Measurements from ENCODE around the gene GPATCH8. TPM values are rescaled to one million over a fixed set of nuclear protein-coding genes. Genes with fewer than 3 reads are reported as not detected.

The GPATCH8 gene
- 10 to 100 TPM; 31.5 to 31.7 TPM for total RNA-seq

DNA sequence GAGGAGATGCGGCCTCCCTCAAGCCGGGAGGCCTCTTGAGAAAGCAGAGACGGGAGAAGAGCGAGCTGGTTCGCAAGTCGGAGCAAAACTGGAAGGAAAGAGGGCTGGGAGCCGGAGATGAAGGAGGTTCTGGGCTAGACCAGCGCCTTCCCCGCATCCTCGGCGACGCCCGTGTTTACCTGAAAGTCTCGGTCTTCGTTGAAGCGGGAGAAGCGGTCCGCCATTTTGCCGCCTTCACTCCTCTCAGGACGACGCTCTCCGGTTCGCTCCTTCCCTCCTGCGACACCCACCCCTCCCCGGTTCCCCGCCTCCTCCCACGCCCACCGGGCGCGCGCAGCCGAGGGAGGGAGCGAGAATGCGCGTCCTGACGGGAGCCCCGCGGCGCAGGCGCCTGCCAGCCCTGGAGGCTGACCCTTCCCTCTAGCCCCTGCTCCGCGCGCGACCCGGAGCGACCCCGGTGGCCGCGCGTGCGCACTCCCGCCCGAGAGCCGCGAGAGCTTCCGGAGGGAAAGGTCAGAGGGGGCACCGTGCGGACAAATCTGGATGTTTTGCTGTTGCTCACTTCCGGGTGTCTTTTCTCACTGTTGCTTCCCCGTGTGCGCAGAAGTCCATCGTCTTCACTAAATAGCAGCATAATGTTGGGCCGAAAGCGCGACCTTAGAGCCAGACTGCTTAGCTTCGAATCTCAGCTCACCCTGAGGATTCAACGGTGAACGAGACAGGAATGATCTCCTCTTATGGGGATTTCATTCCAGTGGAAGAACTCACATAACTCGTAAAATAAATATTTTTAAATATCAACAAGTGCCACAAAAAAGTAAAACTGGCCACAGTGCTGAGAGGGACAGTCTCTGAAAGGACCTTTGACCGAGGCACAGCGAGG is at the start of gene GPATCH8:
Gene GPATCH8 (minus strand): TSS at position 260 of the 883 bp plus-strand sequence. CDS start 36 bp downstream, at position 224.
- peak within 1 kb of the TSS; percentile 93 for H3K27ac Mint-ChIP-seq
- H3K4me3 Mint-ChIP-seq: peak within 1 kb of the TSS; percentile 97
- peak; percentile 95 for DNase-seq
- no peaks in the 10 kb centered on the region for H3K9me3 Mint-ChIP-seq
- peaks cover 12% of the 10 kb centered on the region for H3K36me3 Mint-ChIP-seq (ENCODE audit: low read depth)
- peaks cover 32% of the 10 kb centered on the region for H3K4me1 Mint-ChIP-seq (ENCODE audit: low read depth)
- CTCF ChIA-PET: interaction anchor here (1.1 kb wide), 1 partner anchor 30 kb away, joined by 3 read pairs; no protein-coding TSS in a partner anchor
- H3K27me3 Mint-ChIP-seq (ENCODE audit: low read depth): no peaks in the 10 kb centered on the region
- intact Hi-C loops (cut with micrococcal nuclease): loop anchor here (2.0 to 5.0 kb wide), 4 partner anchors 66 to 395 kb away; partner anchors contain the start of genes EFTUD2 and UBTF

DNA sequence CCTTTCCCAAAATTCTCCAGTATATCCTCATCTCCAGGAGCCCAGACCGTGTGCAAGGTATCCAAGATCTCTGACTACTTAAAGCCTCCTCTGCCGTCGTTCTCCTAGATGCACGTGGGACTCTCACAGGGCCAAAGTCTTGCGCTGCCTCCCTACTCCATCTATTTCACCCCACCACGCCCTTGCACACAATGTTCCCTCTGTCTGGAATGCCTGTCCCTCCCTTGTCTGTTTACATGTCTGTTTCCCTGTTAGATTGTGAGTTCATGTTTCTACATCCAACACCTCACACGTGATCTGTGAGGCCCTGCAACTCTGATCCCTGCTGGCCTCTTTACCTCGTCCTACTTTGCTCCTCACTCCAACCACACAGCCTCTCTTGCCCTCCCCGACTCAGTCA is 49.2 kb upstream of the GPATCH8 start:
- Mint-ChIP-seq H3K27ac (no peak overlapping the region), H3K4me3 (no peak overlapping the region), H3K36me3 (ENCODE audit: low read depth) (no peaks in the 10 kb centered on the region), H3K9me3 (no peaks in the 10 kb centered on the region), H3K4me1 (ENCODE audit: low read depth) (peaks cover 9% of the 10 kb centered on the region), H3K27me3 (ENCODE audit: low read depth) (peaks cover 29% of the 10 kb centered on the region)
- intact Hi-C loops (cut with micrococcal nuclease): no loop called here
- DNase-seq: no peak
- CTCF ChIA-PET: interaction anchor here (1.1 kb wide), 1 partner anchor 19 kb away, joined by 4 read pairs; no protein-coding TSS in a partner anchor

DNA sequence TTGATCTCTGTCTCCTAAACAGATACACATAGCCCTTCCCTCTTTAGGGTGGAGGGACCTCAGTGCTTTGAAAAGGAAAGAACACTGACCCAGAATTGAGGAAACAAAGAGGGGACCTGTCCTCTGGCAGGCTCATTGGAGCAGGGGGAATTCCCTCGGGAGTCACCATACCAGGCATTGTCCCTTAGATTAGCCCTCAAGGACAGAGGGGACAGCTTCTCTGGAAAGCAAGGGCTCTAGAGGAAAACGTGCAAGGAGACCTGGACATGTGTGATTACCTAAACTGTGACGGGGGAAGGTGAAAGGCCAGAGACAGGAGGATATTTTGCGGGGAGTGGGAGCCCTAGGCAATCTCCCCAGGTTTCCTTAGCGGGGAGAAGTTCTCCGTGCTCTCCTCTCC is 46.5 kb upstream of the GPATCH8 start:
- no peaks in the 10 kb centered on the region for H3K9me3 Mint-ChIP-seq
- no peak overlapping the region for H3K27ac Mint-ChIP-seq
- DNase-seq: no peak
- H3K36me3 Mint-ChIP-seq (ENCODE audit: low read depth): no peaks in the 10 kb centered on the region
- no peak overlapping the region for H3K4me3 Mint-ChIP-seq
- H3K27me3 Mint-ChIP-seq (ENCODE audit: low read depth): peaks cover 19% of the 10 kb centered on the region
- CTCF ChIA-PET: interaction anchor here (0.6 kb wide), 1 partner anchor 447 kb away, joined by 4 read pairs; no protein-coding TSS in a partner anchor
- no peaks in the 10 kb centered on the region for H3K4me1 Mint-ChIP-seq (ENCODE audit: low read depth)
- intact Hi-C loops (cut with micrococcal nuclease): no loop called here

DNA sequence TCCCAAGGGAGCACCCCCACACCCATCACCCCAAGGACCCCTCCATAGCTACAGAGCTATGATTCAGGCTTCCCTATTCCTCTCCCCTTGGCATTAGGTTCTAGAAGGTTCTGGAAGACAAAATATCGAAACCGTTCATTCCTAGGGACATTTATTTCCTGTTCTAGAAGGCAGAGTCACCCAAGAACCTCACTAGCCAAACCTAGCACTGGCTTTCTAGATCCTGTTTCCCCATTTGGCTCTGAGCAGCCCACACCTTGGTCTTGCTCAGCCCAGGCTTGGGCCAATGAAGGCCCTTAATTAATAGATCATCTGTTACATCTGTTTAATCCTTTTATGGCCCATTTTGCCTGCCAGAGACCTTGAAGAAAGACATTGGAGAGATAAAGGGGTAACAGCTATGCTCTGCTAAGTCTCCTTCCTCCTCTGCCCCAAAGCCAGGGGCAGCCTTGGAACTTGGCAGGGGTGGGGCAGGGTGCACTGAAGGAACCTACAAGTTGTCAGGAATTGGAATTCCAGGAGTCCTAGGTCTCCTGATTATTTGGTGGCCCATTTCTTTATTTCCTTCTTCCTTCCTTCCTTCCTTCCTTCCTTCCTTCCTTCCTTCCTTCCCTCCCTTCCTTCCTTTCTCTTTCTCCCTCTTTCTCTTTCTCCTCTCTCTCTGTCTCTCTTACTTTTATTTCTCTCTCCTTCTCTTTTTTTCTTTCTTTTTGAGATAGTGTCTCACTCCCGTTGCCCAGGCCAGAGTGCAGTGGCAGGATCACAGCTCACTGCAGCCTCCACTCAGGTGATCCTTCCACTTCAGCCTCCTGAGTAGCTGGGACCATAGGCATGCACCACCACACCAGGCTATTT is 45.4 kb upstream of the GPATCH8 start:
- H3K27me3 Mint-ChIP-seq (ENCODE audit: low read depth): peaks cover 19% of the 10 kb centered on the region
- intact Hi-C loops (cut with micrococcal nuclease): no loop called here

DNA sequence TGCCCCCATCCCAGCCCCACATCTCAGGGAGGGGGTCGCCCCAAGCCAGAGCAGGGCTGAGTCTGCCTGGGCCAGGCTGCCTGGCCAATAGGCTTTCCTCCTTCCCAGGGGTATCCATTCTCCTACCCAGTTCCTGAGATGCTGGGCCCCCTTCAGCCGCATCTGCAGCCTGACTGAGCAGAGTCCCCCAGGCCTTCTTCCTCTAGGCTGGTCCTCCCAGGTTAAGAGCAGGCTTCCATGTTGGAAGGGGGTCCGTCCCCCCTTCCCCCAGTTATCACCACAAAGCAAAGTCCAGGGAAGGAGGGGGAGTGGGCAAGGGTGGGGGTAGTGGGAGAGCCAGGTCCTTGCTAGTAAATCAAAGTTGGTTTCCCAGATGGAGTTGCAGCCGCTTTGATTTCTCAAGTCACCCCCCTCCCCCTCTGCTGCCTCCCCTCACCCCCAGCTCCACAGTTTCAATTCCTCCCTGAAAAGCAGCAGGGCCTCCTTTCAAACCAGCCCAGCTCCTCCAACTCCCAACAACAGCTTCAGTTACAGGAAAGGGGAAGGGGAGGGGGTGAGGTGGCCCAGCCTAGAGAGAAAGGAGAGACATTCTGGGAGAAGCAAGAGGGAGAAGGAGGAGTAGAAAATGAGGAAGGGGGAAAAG is 44.5 kb upstream of the GPATCH8 start:
- Mint-ChIP-seq H3K27me3 (ENCODE audit: low read depth) (peaks cover 19% of the 10 kb centered on the region), H3K36me3 (ENCODE audit: low read depth) (no peaks in the 10 kb centered on the region), H3K9me3 (no peaks in the 10 kb centered on the region), H3K27ac (no peak overlapping the region), H3K4me1 (ENCODE audit: low read depth) (no peaks in the 10 kb centered on the region), H3K4me3 (no peak overlapping the region)
- CTCF ChIA-PET: interaction anchor here (0.7 to 1.1 kb wide), 2 partner anchors 14 to 1305 kb away, joined by 3 read pairs; no protein-coding TSS in a partner anchor
- DNase-seq: no peak
- intact Hi-C loops (cut with micrococcal nuclease): no loop called here

More for the DNA sequence above, 45.4 kb upstream of the GPATCH8 start:
- DNase-seq: no peak
- H3K4me1 Mint-ChIP-seq (ENCODE audit: low read depth): no peaks in the 10 kb centered on the region
- H3K4me3 Mint-ChIP-seq: no peak overlapping the region
- H3K27ac Mint-ChIP-seq: no peak overlapping the region
- H3K9me3 Mint-ChIP-seq: no peaks in the 10 kb centered on the region
- H3K36me3 Mint-ChIP-seq (ENCODE audit: low read depth): no peaks in the 10 kb centered on the region
- CTCF ChIA-PET: interaction anchor here (0.7 to 1.1 kb wide), 2 partner anchors 15 to 1304 kb away, joined by 3 read pairs; no protein-coding TSS in a partner anchor

DNA sequence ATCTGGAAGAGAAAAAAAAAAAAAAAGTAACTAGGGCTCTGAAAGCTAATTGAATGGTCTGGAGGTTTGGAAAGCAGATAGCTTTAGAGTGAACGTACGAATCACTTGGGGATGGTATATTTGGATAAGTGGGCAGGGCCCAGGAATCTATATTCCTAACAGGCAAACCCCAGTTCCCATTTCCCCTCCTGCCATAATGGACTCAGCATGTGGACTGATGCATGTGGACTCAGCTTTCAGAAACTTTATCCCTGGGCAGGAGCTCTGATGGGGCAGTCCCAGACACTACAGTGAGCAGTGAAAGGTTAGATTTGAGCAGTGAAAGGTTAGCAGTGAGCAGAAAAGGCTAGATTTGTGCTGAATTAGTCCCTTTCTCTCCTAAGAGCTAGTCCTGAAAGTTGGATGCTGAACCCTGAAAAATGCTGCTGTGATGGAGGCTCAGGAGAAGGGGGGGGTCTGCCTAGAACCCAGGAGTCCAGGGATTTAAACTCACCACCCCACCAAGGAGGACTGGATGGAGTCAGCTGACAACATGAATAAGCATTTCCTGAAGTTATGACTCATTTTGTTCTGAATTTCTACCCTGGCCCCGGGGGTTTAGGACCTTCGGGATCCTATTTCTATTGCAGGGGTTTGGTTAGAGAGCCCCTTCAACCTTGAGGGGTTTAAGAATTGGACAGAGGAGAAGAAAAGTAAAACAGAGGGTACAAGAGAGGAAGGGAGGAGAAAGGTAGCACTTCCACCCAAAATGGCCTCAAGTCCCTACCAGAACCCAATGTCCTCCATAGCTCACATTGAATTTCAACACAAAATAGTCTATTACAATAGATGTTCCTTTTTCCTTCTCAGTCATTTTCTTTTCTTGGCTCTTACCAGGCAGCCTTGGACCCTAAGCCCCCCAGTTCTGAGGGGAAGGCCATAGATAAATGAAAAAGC is 43.7 kb upstream of the GPATCH8 start:
- H3K4me3 Mint-ChIP-seq: no peak overlapping the region
- CTCF ChIA-PET: interaction anchor here (0.7 to 1.5 kb wide), 3 partner anchors 14 to 338 kb away, joined by 3 to 9 read pairs (median 4); no protein-coding TSS in a partner anchor
- intact Hi-C loops (cut with micrococcal nuclease): no loop called here
- H3K4me1 Mint-ChIP-seq (ENCODE audit: low read depth): no peaks in the 10 kb centered on the region
- H3K27me3 Mint-ChIP-seq (ENCODE audit: low read depth): peaks cover 13% of the 10 kb centered on the region
- no peak overlapping the region for H3K27ac Mint-ChIP-seq
- DNase-seq: no peak
- H3K36me3 Mint-ChIP-seq (ENCODE audit: low read depth): no peaks in the 10 kb centered on the region
- no peaks in the 10 kb centered on the region for H3K9me3 Mint-ChIP-seq

DNA sequence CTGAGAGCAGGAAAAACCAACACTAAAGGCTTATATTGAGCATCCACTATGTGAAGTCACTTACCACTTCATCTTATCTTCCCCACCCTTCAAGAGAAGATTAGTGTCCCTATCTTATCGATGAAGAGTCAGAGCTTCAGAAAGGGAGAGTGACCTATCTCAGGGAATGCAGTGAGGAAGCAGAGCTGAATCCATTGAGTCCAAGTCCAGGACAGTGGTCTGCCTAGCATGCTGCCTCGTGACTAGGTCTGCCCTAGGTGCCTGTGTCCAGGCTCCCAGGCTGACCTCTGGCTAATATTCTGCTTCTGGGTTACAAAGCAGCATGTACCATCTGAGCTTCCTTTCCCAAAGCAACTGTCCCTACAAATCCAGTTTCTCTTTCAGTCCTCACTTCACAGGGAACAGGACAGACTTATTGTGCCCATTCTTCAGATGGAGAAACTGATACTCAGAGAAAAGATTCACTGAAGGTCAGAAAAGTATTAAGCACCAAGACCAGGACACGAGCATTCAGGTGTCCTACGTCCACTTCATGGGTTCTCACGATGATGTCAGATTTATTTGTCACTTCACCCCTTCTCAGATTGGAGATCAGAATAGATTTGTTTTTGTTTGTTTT is 40.8 kb upstream of the GPATCH8 start:
- Mint-ChIP-seq H3K36me3 (ENCODE audit: low read depth) (no peaks in the 10 kb centered on the region), H3K4me3 (no peak overlapping the region), H3K27me3 (ENCODE audit: low read depth) (peaks cover 18% of the 10 kb centered on the region), H3K27ac (no peak overlapping the region), H3K4me1 (ENCODE audit: low read depth) (no peaks in the 10 kb centered on the region), H3K9me3 (no peaks in the 10 kb centered on the region)
- no peak for DNase-seq
- CTCF ChIA-PET: interaction anchor here (1.9 kb wide), 1 partner anchor 10 kb away, joined by 9 read pairs; no protein-coding TSS in a partner anchor
- intact Hi-C loops (cut with micrococcal nuclease): no loop called here

DNA sequence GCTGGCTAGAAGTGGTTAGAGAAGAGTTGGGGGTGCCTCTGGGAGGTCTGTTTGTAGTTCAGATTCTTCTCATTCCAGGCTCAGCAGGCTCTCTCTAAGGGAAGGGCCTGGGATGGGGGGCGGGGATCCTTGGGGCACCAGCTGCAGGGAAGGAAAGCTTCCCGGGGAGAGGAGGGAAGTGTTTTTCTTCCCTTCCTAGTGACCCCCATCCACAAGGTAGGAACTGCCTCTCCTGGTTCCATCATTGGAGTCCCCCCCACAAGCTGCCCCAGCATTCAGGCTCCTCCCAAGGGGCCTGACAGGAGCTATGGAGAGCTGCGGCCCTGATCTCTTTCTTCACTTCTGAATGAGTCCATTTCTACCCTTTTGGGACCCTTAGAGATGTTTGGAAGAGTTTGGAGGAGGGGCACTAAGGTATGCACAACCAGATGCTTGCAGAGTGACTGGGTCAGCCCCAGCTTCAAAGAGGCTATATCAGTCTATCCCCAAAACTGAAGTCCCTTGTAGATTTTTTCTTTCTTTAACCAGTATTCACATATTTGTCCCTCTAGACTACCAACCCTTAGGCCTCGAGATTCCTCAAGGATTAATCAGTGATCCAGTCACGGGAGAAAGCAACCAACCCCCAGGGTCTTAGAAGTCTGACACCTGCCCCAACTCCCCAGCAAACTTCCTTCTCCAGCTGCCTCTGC is 40.2 kb upstream of the GPATCH8 start:
- CTCF ChIA-PET: interaction anchor here (1.9 kb wide), 1 partner anchor 10 kb away, joined by 9 read pairs; no protein-coding TSS in a partner anchor

DNA sequence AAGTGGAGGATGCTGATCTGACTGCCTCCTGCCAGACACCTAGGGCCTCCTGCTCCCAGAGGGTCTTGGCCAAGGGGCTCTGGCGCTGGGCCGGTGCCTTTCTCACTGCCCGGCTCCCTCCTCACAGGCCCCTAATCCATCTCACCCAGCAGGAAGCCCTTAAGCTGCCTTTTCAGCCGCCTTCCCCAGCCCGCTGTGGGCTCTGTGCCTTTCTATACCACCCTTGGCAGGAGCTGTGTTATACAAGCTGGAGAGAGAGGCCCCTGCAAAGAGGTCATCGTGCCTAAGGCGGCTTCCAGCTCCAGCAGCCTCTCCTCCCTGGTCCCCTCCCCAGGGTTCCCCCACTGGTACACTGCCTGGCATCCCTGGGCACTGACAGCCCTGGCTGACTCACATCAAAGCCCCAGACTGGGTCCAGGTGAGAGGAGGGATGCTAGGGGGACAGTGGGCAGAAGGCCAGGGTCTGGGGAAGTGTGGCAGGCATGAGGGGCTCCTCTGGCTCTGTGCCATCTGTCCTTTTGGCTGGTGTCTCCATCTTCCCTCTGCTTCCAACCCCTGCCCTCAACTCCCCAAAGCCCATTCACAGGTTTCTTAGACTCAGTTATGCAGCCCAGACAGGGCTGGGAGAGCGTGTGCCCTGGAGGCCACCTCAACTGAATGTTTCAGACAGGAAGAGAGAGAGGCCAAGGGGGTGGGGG is 38.8 kb upstream of the GPATCH8 start:
- H3K27me3 Mint-ChIP-seq (ENCODE audit: low read depth): peaks cover 14% of the 10 kb centered on the region
- H3K27ac Mint-ChIP-seq: no peak overlapping the region
- no peaks in the 10 kb centered on the region for H3K4me1 Mint-ChIP-seq (ENCODE audit: low read depth)
- H3K36me3 Mint-ChIP-seq (ENCODE audit: low read depth): no peaks in the 10 kb centered on the region
- H3K4me3 Mint-ChIP-seq: no peak overlapping the region
- no peak for DNase-seq
- CTCF ChIA-PET: interaction anchor here (0.6 to 0.9 kb wide), 2 partner anchors 8 to 153 kb away, joined by 3 to 4 read pairs; no protein-coding TSS in a partner anchor
- no peaks in the 10 kb centered on the region for H3K9me3 Mint-ChIP-seq
- intact Hi-C loops (cut with micrococcal nuclease): no loop called here

More for the DNA sequence above, 40.2 kb upstream of the GPATCH8 start:
- H3K4me3 Mint-ChIP-seq: no peak overlapping the region
- no peak overlapping the region for H3K27ac Mint-ChIP-seq
- H3K4me1 Mint-ChIP-seq (ENCODE audit: low read depth): no peaks in the 10 kb centered on the region
- no peak for DNase-seq
- H3K27me3 Mint-ChIP-seq (ENCODE audit: low read depth): peaks cover 16% of the 10 kb centered on the region
- H3K36me3 Mint-ChIP-seq (ENCODE audit: low read depth): no peaks in the 10 kb centered on the region
- no peaks in the 10 kb centered on the region for H3K9me3 Mint-ChIP-seq
- intact Hi-C loops (cut with micrococcal nuclease): no loop called here

All from activated naive CD4-positive, alpha-beta T cell treated with anti-CD3 and anti-CD28 coated beads for 36 hours (primary cell).